ENCODE measurements around the gene TYSND1. TPM values are rescaled to one million over a fixed set of nuclear protein-coding genes. Genes with fewer than 3 reads are reported as not detected.

The TYSND1 gene
- total RNA-seq, 2 donors from 2014 or later: 13.1 to 23.8 TPM

DNA sequence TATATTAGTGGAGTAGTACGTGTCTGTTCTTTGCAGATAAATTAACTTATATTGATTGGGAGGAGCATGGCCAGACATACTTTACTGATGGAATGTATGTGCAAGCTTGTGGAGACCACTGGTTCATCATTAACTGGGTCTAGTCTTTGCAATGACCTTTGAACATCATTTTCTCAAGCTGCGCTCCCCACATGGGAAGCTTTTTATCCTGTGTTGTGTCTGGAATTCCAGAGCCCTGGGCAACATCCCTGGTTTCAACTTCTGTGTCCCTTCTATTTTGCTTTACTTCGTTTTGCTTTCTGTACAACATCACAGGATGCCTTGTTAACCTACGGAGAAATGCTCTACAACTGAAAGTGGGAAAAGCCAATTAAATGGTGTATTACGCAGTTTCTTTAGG is 55.5 kb downstream of the TYSND1 start:
- Histone ChIP-seq H3K36me3 (no peaks in the 10 kb centered on the region), H3K27me3 (no peaks in the 10 kb centered on the region), H3K4me1 (no peaks in the 10 kb centered on the region), H3K27ac (no peak overlapping the region), H3K4me3 (no peak overlapping the region), H3K9ac (ENCODE audit: low read depth in 2 of 2, low read length in 2 of 2) (no peak overlapping the region), H3K9me3 (no peaks in the 10 kb centered on the region)
- intact Hi-C loops (cut with DNase I): no loop called here
- TF ChIP-seq, protein P1, sequence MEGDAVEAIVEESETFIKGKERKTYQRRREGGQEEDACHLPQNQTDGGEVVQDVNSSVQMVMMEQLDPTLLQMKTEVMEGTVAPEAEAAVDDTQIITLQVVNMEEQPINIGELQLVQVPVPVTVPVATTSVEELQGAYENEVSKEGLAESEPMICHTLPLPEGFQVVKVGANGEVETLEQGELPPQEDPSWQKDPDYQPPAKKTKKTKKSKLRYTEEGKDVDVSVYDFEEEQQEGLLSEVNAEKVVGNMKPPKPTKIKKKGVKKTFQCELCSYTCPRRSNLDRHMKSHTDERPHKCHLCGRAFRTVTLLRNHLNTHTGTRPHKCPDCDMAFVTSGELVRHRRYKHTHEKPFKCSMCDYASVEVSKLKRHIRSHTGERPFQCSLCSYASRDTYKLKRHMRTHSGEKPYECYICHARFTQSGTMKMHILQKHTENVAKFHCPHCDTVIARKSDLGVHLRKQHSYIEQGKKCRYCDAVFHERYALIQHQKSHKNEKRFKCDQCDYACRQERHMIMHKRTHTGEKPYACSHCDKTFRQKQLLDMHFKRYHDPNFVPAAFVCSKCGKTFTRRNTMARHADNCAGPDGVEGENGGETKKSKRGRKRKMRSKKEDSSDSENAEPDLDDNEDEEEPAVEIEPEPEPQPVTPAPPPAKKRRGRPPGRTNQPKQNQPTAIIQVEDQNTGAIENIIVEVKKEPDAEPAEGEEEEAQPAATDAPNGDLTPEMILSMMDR (IDR thresholded peaks at IDR 0.05): no peak
- DNase-seq: no peak

- Histone ChIP-seq H3K9ac (ENCODE audit: low read depth in 2 of 2, low read length in 2 of 2) (no peak overlapping the region), H3K9me3 (no peaks in the 10 kb centered on the region), H3K27ac (no peak overlapping the region), H3K4me1 (no peaks in the 10 kb centered on the region), H3K36me3 (no peaks in the 10 kb centered on the region), H3K4me3 (no peak overlapping the region), H3K27me3 (no peaks in the 10 kb centered on the region)
- intact Hi-C loops (cut with DNase I): no loop called here
- TF ChIP-seq, protein P1 (IDR thresholded peaks at IDR 0.05): no peak
- DNase-seq: no peak
These were observed 56.5 kb downstream of the TYSND1 start for GRCh38 chr10:70090013-70090412.

GRCh38 chr10:70088308-70088698 is 58.2 kb downstream of the TYSND1 start:
- H3K4me3 ChIP-seq: no peak overlapping the region

More at GRCh38 chr10:70088308-70088698, 58.2 kb downstream of the TYSND1 start:
- intact Hi-C loops (cut with DNase I): no loop called here
- Histone ChIP-seq H3K36me3 (no peaks in the 10 kb centered on the region), H3K9ac (ENCODE audit: low read depth in 2 of 2, low read length in 2 of 2) (no peak overlapping the region), H3K27ac (no peak overlapping the region), H3K9me3 (no peaks in the 10 kb centered on the region), H3K27me3 (no peaks in the 10 kb centered on the region), H3K4me1 (no peaks in the 10 kb centered on the region)
- DNase-seq: no peak
- TF ChIP-seq, protein P1 (IDR thresholded peaks at IDR 0.05): no peak

Other genes with a start within 250 kb of the TYSND1 start
- gene MACROH2A2, start 93.9 kb downstream of the TYSND1 start, total RNA-seq: 10 to 100 TPM; 15.1 to 22.1 TPM
- gene AIFM2, start 13.9 kb downstream of the TYSND1 start, total RNA-seq: 10 to 100 TPM; 15.4 to 25.7 TPM
- 10 to 100 TPM; 83.4 to 89.9 TPM for gene SAR1A, start 23.8 kb upstream of the TYSND1 start, total RNA-seq
- 100 to 1,000 TPM; 180 to 186 TPM for gene PPA1, start 86.7 kb upstream of the TYSND1 start, total RNA-seq
- under 1 TPM; 0.07 to 0.08 TPM for gene NPFFR1, start 137.3 kb upstream of the TYSND1 start, total RNA-seq
- gene LRRC20, start 235.9 kb upstream of the TYSND1 start, total RNA-seq: 1 to 10 TPM; 5.0 to 9.8 TPM